Activated T-helper 9 cell treated with anti-CD3 and anti-CD28 coated beads, Interleukin-2, amount 50 U/mL, for 16 hours (primary cell): ENCODE measurements around the gene CYYR1.

Experiments
- DNase-seq: peaks from one replicate; pipeline ENCODE4 v3.0.0-alpha.2; 2020; ENCODE audit warnings: low read depth

CYYR1 gene

GRCh38 chr21:26553898-26554297 is 19.2 kb downstream of the CYYR1 start:
- DNase-seq: no peak

- DNase-seq: no peak
Measured at GRCh38 chr21:26550326-26550725, 22.8 kb downstream of the CYYR1 start.

- no peak for DNase-seq
Measured at GRCh38 chr21:26546446-26547097, 26.5 kb downstream of the CYYR1 start.

- DNase-seq: no peak
Measured at GRCh38 chr21:26544201-26544775, 28.8 kb downstream of the CYYR1 start.

GRCh38 chr21:26540651-26541050 is 32.4 kb downstream of the CYYR1 start:
- no peak for DNase-seq

GRCh38 chr21:26539566-26539965 is 33.5 kb downstream of the CYYR1 start:
- no peak for DNase-seq

GRCh38 chr21:26534517-26534916 is 38.6 kb downstream of the CYYR1 start:
- no peak for DNase-seq

- no peak for DNase-seq
Measured at GRCh38 chr21:26532208-26532607, 40.9 kb downstream of the CYYR1 start.

GRCh38 chr21:26529526-26529925 is 43.6 kb downstream of the CYYR1 start:
- no peak for DNase-seq

GRCh38 chr21:26528882-26529281 is 44.2 kb downstream of the CYYR1 start:
- no peak for DNase-seq

GRCh38 chr21:26522704-26523103 is 50.4 kb downstream of the CYYR1 start:
- DNase-seq: no peak

- DNase-seq: no peak
Measured at GRCh38 chr21:26519142-26519541, 53.9 kb downstream of the CYYR1 start.

GRCh38 chr21:26515257-26515656 is 57.8 kb downstream of the CYYR1 start:
- DNase-seq: no peak

- DNase-seq: no peak
Measured at GRCh38 chr21:26513212-26513611, 59.9 kb downstream of the CYYR1 start.

GRCh38 chr21:26512664-26513063 is 60.4 kb downstream of the CYYR1 start:
- DNase-seq: no peak

GRCh38 chr21:26508903-26509302 is 64.2 kb downstream of the CYYR1 start:
- DNase-seq: no peak

GRCh38 chr21:26506956-26507355 is 66.1 kb downstream of the CYYR1 start:
- no peak for DNase-seq

GRCh38 chr21:26505211-26505610 is 67.9 kb downstream of the CYYR1 start:
- no peak for DNase-seq

GRCh38 chr21:26503414-26503813 is 69.7 kb downstream of the CYYR1 start:
- no peak for DNase-seq

- DNase-seq: no peak
Measured at GRCh38 chr21:26501495-26502021, 71.5 kb downstream of the CYYR1 start.

- DNase-seq: no peak
Measured at GRCh38 chr21:26499495-26499894, 73.6 kb downstream of the CYYR1 start.

GRCh38 chr21:26495283-26495849 is 77.7 kb downstream of the CYYR1 start:
- DNase-seq: no peak

GRCh38 chr21:26491663-26492062 is 81.4 kb downstream of the CYYR1 start:
- DNase-seq: no peak

GRCh38 chr21:26490771-26491170 is 82.3 kb downstream of the CYYR1 start:
- DNase-seq: no peak
